Umbilical cord (tissue), 2 donors: Measurements from ENCODE around the gene CDK5R2. TPM values are rescaled to one million over a fixed set of nuclear protein-coding genes. Genes with fewer than 3 reads are reported as not detected.

Experiments used
- DNase-seq: peaks from one replicate; pipeline ENCODE4 v3.0.0-alpha.2; 2015; ENCODE audit warnings: low spot score
- total RNA-seq: library from RNA; depleted of rRNA; stranded (reverse); fragments of >200 nt; gene quantifications from one replicate; pipeline ENCODE4 v1.2.3, GENCODE V29; 2014; ENCODE audit warnings: low replicate concordance; ENCODE audit not compliant: insufficient read depth

Gene CDK5R2
- total RNA-seq, 1 donor from 2014 or later: not detected

- no peak for DNase-seq
Measured at GRCh38 chr2:218961651-218962570, 2.4 kb downstream of the CDK5R2 start.

GRCh38 chr2:218962859-218963492, 3.5 kb downstream of the CDK5R2 start:
- peak; percentile 52 for DNase-seq

GRCh38 chr2:218963601-218964000, 4.1 kb downstream of the CDK5R2 start:
- DNase-seq: no peak

GRCh38 chr2:218964041-218964771, 4.7 kb downstream of the CDK5R2 start:
- no peak for DNase-seq

GRCh38 chr2:218970894-218971293, 11.4 kb downstream of the CDK5R2 start:
- no peak for DNase-seq

- no peak for DNase-seq
Measured at GRCh38 chr2:218975060-218975777, 15.8 kb downstream of the CDK5R2 start.

GRCh38 chr2:218979846-218980734, 20.6 kb downstream of the CDK5R2 start:
- DNase-seq: peak; percentile 75

GRCh38 chr2:218980735-218981389, 21.4 kb downstream of the CDK5R2 start:
- no peak for DNase-seq

GRCh38 chr2:218981390-218981880, 22.0 kb downstream of the CDK5R2 start:
- no peak for DNase-seq

GRCh38 chr2:218981881-218982585, 22.6 kb downstream of the CDK5R2 start:
- no peak for DNase-seq

GRCh38 chr2:218982586-218983262, 23.3 kb downstream of the CDK5R2 start:
- no peak for DNase-seq

GRCh38 chr2:218983263-218983933, 23.9 kb downstream of the CDK5R2 start:
- no peak for DNase-seq

- DNase-seq: no peak
Measured at GRCh38 chr2:218983934-218984238, 24.4 kb downstream of the CDK5R2 start.

- DNase-seq: peak; percentile 43
Measured at GRCh38 chr2:218984239-218985020, 25.0 kb downstream of the CDK5R2 start.

- no peak for DNase-seq
Measured at GRCh38 chr2:218985021-218985324, 25.5 kb downstream of the CDK5R2 start, which contains the start of gene FEV. Gene FEV (minus strand): TSS chr2:218985184. CDS start chr2:218985075, 109 bp downstream.

- no peak for DNase-seq
Measured at GRCh38 chr2:218985325-218986091, 26.0 kb downstream of the CDK5R2 start.
